ENCODE measurements around the gene SLC6A20.
"Not testable (repeated sequence)": the region's sequence is repeated elsewhere in the genome, so short reads cannot be mapped to it uniquely, and the experiment has no call there.

Gene SLC6A20

DNA sequence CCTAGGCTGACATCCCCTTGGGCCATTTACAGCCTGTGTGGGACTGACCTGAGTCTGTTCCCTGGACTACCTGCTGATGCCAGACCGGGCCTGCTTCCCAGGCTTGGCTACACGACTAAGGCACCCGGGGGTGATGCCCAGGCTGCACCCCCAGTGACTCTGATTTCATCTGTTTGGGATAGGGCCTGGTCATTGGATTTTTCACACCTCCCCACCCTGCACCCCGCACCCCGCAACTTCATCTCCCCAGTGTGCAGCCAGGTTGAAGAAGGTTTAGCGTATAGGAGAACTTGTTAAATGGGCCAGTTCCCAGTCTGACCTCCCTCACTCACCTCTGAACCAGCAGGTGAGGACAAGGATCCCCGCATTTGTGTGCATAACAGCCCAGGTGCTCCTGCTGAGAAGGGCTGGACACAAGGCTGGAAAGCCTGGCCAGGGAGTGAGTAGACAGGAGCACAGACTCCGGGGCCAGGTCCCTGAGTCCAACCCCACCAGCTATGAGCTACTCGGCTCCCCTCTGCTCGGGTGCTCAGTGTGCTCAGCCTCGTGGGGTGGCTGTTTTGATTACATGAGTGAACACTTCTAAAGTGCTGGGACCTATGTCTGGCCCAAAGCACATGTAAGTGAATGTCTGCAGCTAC is 18.5 kb downstream of the SLC6A20 start:
- no peak for DNase-seq

DNA sequence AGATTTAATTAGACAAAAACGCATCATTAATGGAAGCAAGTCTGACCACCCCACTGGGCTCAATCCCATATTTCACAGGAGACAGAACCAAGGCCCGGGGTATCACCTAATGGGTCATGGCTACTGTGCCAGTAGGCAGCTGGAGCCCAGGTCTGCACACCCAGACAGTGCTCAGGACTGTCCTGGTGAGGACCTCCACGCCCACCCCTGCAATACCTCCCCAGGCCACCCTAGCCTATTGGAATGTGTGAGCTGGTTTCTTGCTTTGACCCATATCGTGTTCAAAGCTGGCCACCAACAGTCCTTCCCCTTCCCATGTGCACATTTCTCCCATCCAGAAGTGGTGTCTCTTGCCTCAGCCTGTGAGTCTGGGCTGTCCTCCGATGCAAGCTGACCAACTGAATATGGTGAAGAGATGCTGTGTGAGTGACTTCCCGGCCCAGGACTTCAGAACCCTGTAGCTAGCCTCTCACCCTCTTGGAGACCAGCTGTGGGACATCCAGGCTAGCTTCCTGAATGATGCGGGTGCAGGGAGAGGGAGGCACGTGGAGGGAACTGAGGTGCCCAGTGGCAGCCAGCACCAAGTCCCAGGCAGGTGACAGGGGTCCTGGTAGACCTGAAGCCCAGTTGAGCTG is 19.1 kb downstream of the SLC6A20 start:
- DNase-seq = no peak

DNA sequence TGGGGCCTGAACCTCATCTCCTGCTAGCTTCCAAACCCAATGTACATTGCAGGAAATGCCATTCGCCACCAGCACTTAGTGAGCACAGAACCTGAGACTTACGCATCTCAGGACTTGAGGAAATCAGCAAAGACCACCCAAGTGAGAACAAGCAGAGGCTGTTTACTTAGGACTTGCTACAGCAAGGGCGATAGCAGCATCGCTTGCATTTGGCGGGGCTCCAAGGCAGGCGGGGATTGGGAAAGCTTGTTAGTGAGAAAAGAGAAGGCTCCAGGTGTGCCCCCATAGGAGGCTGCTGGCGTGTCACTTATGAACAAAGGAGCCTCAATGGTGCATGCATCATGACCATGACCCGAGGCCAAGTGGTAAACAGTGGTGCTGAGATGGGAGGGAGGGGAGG is 19.7 kb downstream of the SLC6A20 start:
- no peak for DNase-seq

DNA sequence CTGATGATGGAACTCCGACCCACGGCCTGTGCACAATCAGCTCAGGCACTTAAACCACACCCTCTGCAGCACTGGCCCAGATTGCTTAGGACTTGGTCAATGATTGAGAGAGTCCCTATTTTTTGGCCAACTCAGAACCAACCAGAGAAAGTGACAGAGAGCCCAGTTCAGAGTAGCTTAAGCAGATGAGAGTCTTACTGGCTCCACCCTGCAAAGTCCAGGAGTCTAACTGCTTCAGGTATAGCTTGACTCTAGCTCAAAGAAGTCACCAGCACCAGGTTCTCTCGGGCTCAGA is 20.1 kb downstream of the SLC6A20 start:
- DNase-seq = no peak

DNA sequence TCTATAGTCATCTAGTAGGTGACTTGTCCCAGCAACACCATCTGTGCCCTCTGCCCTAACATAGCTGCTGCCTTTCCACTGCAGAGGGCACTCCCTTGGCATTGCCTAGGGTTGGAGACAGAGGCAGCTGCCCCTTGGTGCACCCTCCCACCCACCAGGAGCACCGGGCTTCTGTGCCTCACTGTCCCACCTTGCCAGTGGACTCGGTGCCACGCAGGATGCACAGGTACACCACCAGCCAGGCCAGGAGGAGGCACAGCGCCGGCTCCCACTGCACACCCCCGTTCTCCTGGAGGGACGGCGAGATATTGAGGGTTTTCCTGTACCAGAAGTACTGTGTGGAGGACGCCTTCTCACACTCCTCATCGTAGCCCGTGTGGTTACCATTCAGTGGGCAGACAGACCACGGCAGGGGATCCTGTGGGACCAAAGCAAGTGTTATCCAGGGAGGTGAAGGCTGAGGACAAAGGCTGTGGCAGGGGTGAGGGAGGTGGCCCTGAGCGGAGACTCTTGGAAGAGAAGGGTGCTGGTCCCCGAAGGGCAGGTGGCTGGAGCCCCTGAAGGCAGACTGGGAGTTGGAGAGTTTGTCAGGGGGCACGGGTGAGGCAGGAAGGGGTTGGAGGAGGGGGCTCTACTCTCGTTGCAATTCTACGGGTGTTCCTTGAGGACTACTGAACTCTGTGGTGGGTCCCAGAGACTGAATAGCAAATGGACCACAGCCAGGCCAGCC is 20.6 kb downstream of the SLC6A20 start:
- no peak for DNase-seq

DNA sequence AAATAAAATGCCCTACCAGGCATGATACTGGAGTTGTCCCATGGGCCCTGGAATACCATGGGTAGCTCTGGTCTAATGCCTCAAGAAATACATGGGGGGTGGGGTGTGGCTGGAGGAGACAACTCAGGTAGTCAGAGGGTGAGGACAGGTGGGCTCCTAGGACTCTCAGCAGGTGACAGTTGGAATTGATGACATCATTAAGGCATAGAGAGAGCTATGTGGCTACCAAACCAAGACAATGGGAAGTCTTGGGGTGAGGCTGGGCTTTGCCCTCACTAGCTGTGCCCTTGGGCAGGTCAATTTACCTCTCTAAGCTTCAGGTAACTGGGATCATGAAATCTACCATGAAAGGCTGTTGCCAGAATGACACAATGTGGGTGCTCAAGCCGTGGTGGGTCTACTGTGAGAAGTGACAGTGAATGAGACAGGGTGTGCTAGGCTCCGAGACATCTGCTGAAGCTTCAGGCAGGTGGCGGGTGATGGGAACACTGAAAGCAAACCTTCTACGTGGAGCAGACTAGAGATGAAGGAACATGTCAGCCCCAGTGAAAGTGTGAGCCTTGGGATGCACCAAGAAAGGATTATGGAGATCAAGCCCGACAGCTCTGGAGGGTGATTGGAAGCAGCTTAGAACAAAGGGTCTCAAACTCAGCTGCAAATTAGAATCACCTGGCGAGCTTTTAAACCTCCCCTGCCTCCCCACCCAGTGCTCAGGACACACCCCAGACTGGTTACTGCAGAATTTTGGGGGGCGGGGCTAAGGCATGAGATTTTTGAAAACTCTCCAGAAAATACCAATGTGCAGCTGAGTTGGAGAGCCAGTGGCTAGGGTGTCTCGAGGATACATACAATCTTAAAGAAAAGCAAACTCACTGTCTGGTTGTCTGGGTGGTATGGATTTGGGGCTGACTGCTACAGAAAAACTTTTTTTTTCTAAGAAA is 21.5 kb downstream of the SLC6A20 start:
- DNase-seq = no peak

DNA sequence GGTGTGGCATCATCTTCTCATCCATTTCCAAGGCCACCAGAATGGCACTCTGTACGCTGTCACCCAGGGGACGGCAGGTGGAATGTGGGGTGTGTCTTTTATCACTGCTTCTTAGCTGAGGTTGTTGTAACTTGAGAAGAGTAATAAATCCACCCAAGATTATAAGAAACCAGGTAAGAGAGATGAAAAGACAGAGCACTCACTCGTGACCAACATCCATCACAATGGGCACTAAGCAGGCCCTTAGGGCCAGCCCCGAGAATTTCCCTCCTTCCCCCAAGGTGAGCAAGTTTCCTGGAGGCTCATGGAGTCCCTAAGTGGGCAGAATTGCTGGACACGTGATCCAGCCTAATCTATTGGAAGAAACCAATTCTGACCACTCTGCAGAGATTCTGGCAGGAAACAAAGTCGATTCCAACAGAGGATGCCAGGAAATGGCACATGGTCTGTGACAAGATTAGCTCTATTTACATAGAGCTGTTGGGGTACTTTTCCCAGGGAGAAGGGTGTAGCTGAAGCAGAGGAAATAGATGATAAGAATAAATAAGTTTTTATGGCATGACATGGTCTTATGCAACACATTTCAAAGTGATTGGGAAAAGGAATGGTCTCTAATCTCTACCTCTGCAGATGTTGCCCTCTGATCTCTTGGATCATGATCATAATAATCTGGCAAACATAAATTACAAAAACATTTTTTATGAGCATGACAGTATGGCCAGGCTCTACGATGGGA is 22.5 kb downstream of the SLC6A20 start:
- DNase-seq = no peak

DNA sequence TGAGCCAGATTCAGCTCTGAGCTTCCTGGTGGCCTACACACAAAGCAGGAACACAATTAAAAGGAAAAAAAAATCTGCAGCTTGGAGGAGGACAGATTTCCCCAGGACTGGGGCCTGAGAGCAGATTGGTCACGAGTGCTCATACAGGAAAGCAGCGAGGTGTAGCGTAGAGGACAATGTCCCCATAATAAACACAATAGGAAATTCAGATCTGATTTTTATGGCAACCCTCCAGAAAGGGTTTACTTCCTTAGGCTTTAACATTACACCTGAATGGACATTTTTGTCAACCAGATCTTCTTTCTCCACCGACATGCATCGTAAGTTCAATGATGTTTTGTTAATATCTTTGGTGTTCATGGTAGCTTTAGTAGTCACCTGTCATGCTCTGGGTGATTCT is 23.3 kb downstream of the SLC6A20 start:
- no peak for DNase-seq

DNA sequence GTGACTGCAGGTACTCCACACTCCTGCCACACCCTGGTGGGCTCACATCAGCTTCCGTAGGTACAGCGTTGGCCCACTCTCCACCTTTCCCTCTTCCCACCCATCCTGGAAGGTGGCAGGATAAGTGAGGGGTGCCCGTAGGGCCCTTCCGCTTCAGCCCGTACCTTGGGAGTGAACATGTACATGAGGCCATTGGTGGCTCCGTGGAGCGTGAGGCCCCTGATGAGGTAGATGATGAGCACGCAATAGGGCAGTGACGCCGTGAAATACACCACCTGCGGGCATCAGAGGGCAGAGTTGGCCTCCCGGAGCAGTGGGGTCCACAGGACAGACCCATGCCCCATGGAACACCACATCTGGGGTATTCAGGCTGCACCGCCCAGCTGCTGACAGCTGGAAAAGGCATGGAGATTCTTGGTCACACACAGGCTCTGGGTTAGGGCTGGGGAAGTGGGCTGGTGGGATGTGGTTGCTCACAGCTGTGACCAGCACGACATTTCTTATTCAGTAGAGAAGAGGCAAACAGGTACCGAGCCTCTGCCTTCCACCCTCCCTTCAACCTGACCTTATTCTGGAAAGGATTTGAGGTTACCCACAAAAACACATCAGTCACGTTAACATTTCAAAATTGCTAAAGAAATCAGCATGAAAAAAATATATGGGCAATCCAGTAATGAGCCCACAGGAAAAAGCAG is 23.8 kb downstream of the SLC6A20 start:
- no peak for DNase-seq

DNA sequence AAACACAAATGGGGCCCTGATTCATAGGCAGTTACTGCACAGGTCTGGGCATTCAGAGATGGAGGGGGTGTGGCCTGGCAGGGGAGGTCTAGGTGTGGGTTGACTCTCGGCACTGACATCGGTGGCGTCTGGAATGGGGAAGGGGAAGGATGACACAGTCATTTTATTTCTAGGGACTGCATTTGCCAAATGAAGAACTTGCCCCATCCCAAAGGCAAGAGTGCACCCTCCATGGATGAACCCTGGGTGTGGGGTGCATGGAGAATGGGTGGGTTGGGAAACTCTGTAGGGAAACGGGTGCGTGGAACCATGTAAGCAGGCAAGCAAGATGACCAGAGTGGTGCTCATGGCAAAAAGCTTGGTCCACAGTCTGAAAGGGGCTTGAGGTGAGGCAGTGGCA is 24.5 kb downstream of the SLC6A20 start:
- no peak for DNase-seq

DNA sequence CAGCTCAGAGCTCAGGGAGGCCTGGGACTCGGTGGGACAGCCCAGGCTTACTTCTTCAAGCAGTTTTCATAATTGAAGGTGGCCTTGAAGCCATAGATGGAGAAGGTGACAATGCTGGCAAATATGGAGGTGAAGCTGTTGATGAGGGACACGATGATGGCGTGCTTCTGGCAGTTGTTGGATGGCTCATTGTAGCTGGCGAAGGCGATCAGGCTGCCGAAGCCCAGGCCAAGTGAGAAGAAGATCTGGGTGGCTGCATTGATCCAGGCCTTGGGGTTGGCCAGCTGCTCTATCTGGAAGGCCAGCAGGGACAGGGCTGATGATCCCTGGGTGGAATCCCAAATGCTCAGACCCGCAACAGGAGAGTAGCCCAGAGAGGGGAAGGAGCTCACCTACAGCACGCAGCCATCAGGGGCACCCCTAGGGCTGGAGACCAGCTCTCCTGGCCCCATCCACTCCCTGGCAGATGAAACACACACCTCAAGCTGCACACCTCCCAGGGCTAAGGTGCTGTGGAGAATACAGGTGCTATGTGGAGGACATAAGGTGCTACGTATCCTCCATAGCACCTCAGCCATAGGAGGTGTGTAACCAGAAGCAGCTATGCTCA is 25.1 kb downstream of the SLC6A20 start:
- no peak for DNase-seq

DNA sequence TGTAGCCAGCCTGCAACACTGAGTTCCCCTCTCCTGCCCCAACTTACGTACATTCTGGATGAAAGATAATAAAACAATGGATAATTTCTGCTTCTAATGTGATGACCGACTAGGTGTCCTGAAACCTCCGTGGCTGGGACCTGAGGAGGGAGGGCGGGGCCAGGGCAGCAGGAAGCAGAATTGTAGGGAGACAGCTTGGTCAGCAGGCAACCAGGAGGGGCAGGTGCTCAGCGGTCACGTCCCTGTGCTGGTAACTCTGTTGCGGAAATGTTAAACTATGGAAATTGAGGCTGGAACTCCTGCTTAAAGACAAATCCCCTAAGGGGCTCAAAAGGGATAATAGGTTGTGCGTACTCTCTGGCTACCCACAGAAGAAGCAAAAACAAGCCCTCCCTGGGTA is 30.4 kb downstream of the SLC6A20 start:
- DNase-seq = no peak

DNA sequence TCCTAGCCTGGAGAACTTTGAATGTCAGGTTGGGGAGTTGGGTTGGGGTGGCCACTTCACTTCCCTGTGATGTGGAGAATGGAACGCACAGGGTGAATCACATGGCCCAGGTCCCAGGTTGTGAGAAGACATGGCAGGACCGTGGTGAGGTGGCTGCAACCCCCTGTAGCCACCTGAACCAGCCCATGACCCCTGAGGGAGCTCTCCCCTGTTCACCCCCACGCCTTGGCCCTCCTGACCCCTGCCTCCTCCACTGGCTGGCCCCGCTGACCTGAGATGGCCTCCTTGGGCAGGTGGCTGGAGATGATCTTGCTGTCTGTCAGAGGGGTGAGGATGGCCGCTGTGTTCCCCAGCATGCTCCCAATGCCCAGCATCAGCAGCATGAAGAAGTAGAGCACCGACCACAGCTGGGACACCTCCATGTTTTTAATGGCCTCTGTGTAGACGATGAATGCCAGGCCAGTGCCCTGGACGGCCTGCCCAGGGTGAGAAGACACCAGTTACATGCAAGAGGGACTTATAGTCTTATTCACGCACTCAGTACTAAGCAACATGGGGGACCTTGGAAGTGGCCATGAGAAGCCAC is 31.0 kb downstream of the SLC6A20 start:
- DNase-seq = no peak

DNA sequence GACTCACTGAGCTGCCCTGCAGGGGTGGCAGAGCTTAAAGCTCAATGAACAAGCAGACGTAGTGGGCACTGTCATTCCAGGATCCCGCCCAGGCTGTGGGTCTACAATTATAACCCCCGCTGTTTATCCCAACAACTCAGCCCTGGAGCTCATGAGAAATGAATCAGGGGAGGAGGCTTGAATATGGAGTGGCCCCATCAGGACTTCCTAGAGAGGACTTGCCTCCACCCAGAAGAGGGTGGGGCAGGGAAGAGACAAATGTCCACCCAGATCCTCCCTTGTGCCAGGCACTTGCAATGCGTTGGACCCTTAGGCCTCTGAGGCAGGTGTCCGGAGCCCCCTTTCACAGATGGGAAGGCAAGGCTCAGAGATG is 33.0 kb downstream of the SLC6A20 start:
- no peak for DNase-seq

DNA sequence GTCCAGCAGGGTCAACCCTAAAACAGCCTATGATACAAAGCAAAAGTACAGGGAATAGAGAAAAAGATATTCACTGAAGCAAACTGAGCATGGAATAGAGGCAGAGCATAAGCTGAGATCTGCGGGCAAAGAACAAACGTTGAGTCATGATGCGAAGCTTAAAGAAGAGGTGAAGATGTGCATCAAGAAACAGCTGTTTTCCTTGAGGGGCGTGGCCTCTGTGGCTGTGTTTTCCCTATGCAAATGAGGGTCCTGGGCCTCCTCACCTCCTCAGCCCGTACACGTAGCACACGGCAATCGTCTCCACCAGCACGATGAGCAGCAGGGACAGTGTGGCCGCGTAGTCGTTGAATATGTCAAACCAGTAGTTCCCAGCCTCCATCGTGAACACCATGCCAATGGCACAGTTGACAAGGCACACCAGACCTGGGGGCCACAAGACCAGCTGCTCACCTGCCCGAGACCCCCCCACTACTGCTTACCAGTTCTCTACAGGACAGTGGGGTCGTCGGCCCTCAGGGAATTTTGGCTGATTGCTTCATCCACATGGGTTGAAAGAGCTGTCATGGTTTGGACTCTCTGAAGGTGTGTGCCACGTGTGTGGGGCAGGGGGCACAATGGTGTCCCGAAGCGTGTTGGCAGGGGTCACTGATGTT is 33.6 kb downstream of the SLC6A20 start:
- DNase-seq = no peak

DNA sequence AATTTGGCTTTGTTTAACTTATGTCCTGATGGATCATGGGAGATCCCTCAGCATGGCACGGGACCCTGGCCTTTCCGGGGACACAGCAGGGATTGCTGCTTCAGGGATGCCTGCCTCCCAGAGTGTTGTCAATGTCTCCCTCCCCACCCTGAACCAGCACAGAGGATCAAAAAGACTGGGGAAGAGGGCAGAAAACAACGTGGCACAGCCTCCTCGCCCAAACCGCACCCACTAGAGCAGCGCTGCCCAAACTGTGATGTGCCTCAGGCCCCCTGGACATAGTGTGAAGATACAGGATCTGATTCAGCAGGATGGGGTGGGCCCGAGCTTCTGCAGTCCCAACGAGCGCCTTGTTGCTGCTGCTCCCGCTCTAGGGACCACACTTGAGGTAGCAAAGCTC is 34.5 kb downstream of the SLC6A20 start:
- DNase-seq = no peak

DNA sequence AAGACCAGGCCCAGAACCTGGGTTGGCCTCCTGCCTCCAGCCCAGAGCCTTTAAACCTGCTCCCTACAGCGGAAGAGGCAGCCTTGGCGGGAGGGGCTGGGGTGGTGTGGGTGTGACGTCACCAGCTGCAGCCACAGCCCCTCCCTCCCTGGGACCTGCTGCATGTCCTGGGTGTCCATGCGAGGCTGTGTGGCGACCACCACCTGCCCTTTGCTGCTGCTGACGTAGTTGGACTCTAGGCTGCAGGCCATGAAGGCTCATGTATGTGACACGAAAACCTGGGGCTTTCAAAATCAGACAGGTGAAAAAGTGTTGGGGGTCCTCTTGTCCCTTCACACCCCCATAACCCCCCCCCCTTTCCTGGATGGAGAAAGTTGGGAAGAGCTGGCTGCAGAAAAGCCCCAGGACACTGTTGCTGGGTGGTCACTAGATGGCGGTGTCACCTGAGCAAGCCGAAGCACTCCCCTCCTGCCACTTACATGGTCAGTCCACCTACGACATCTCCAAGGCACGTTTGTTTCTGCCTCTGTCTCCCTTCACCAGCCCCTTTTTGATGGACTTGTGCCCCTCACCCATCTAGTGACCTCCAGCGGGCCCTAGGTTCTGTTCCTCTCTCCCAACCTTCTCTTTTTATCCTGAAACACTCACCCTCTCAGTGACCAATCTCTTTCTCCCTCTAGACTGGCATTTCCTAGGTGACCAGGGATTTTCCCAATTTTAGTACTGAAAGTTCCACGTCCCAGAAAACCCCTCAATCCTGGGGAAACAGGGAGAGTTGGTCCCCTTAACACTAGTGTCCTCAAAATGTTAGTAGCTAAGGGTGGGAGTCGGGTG is 35.2 kb downstream of the SLC6A20 start:
- DNase-seq = no peak

DNA sequence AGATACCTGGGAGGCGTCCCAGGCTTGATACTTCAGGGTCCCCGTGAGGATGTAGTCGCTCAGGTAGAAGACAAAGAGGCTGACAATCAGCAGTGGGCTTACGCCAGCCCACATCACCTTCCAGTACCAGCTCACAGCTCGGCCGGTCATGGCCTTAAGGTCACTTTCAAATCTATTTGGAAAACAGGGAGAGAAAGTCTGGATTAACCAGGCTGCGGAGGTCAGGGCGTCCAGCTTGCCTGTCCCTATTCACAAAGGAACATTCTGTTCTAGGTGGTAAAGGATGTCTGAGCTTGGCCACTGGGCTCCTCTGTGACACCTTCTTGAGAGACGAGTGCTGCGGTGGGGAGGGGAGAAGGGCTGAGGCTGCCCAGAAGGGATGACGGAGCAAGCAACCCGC is 36.5 kb downstream of the SLC6A20 start:
- no peak for DNase-seq

DNA sequence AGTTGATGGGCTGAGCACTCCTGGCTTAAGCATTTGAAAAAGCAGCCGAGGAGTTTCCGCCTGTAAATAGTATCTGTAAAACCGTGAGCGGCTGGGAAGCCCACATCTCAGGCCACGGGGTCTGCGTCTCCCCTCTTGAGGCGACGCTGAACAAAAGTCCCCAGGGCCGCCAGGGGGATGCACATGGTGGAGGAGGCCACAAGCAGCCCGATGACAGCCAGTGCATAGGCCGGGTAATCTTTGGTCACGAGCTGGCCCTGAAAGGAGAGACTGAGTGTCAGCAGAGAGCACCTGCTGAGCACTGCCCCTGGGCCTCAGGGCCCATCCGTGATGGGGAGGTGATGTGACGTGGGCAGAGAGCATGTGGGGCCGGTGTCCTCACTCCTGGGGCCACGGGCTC is 37.5 kb downstream of the SLC6A20 start:
- DNase-seq = no peak

DNA sequence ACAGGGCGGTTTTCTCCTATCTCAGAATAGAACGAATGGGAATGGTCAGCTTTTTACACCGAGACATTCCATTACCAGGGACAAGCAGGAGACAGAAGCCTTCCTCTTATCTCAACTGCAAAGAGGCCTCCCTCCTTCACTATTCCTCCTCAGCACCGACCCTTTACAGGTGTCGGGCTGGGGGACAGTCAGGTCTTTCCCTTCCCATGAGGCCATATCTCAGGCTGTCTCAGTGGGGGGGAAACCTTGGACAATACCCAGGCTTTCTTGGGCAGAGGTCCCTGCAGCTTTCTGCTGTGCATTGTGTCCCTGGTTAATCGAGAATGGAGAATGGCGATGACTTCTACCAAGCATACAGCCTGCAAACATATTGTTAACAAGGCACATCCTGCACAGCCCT is 39.2 kb downstream of the SLC6A20 start:
- not testable (repeated sequence) for DNase-seq

All from NCI-H1694 (cell line).